Posterior cingulate gyrus (tissue), 11 donors: Measurements from ENCODE around the gene NAGA.
"Not testable (repeated sequence)": the region's sequence is repeated elsewhere in the genome, so short reads cannot be mapped to it uniquely, and the experiment has no call there.

ENCODE experiments used
- DNase-seq, 10 donors: peaks; one replicate each; pipeline versions ENCODE4 v3.0.0 to v3.0.0-alpha.2; 2020 to 2021; ENCODE audit warnings: mixed read lengths in 3 of 10
- intact Hi-C: fragments of 100-400 bp; cut with DNase I; formaldehyde crosslinking; loops from one replicate; pipeline ENCODE4 v1.15.1; 2023

The NAGA gene

GRCh38 chr22:42077486-42078125 is 7.0 kb upstream of the NAGA start:
- intact Hi-C loops: no loop called here
- DNase-seq: peak in 2 of 10 donors; percentile 8 to 72

- peak in 1 of 10 donors; percentile 77 for DNase-seq
- intact Hi-C loops: no loop called here
Observed at GRCh38 chr22:42076764-42077485, 6.3 kb upstream of the NAGA start.

- peak in 1 of 10 donors; percentile 51 for DNase-seq
Observed at GRCh38 chr22:42074846-42075676, 4.4 kb upstream of the NAGA start.

GRCh38 chr22:42074132-42074811 is 3.7 kb upstream of the NAGA start, which contains the start of gene PHETA2:
Gene PHETA2 (plus strand): TSS chr22:42074248. CDS start chr22:42077294, 3,046 bp downstream.
- peak in 1 of 10 donors; percentile 80 for DNase-seq
- intact Hi-C loops: no loop called here

More at GRCh38 chr22:42074846-42075676, 4.4 kb upstream of the NAGA start:
- intact Hi-C loops: no loop called here

- intact Hi-C loops: no loop called here
- peak in 1 of 10 donors; percentile 76 for DNase-seq
Observed at GRCh38 chr22:42073621-42074041, 3.0 kb upstream of the NAGA start.

GRCh38 chr22:42072606-42073330 is 2.2 kb upstream of the NAGA start:
- intact Hi-C loops: no loop called here
- DNase-seq: peak in 1 of 10 donors; percentile 67

GRCh38 chr22:42071508-42071907 is 896 bp upstream of the NAGA start:
- intact Hi-C loops: not testable (repeated sequence)
- DNase-seq: peak in 1 of 10 donors; percentile 70

- intact Hi-C loops: no loop called here
- peak in 2 of 10 donors; percentile 17 to 53 for DNase-seq
Observed at GRCh38 chr22:42069801-42070516, 653 bp downstream of the NAGA start.

- intact Hi-C loops: no loop called here
- DNase-seq: peak in 1 of 10 donors; percentile 32
Observed at GRCh38 chr22:42068291-42068690, 2.3 kb downstream of the NAGA start.

- DNase-seq: peak in 1 of 10 donors; percentile 55
- intact Hi-C loops: no loop called here
Observed at GRCh38 chr22:42067671-42068251, 2.9 kb downstream of the NAGA start.

- DNase-seq: peak in 1 of 10 donors; percentile 7
- intact Hi-C loops: no loop called here
Observed at GRCh38 chr22:42066937-42067336, 3.7 kb downstream of the NAGA start.

GRCh38 chr22:42066126-42066761 is 4.4 kb downstream of the NAGA start:
- intact Hi-C loops: no loop called here
- peak in 1 of 10 donors; percentile 77 for DNase-seq

GRCh38 chr22:42065438-42066125 is 5.0 kb downstream of the NAGA start:
- intact Hi-C loops: no loop called here
- peak in 1 of 10 donors; percentile 51 for DNase-seq

GRCh38 chr22:42064629-42065028 is 6.0 kb downstream of the NAGA start:
- peak in 1 of 10 donors; percentile 18 for DNase-seq
- intact Hi-C loops: no loop called here

GRCh38 chr22:42062506-42063170 is 8.0 kb downstream of the NAGA start:
- intact Hi-C loops: no loop called here
- peak in 1 of 10 donors; percentile 17 for DNase-seq

- DNase-seq: peak in 1 of 10 donors; percentile 18
- intact Hi-C loops: no loop called here
Observed at GRCh38 chr22:42061041-42061440, 9.6 kb downstream of the NAGA start.

- peak in 1 of 10 donors; percentile 22 for DNase-seq
- intact Hi-C loops: no loop called here
Observed at GRCh38 chr22:42060489-42060888, 10.1 kb downstream of the NAGA start.
